Caco-2 (cell line): ENCODE data around the gene MLANA. TPM values are rescaled to one million over a fixed set of nuclear protein-coding genes. Genes with fewer than 3 reads are reported as not detected.

Source experiments
- BruUV-seq: library from RNA; stranded (reverse); fragments of 400-500 nt; replicated peaks from 2 replicates; lab custom pipeline; 2021; lab: Mats Ljungman, UMichigan
- CTCF ChIA-PET: fragments of 300-600 bp; sonication (Branson Sonifier 250); formaldehyde crosslinking; loops from one replicate; lab custom pipeline; 2022; ENCODE audit warnings: antibody characterized with exemption; lab: Charles Lee
- POLR2A ChIA-PET: fragments of 300-600 bp; sonication (Branson Sonifier 250); formaldehyde crosslinking; loops from one replicate; lab custom pipeline; 2022; ENCODE audit warnings: antibody characterized with exemption; lab: Charles Lee
- DNase-seq, 2 experiments: peaks; one replicate each; pipeline versions ENCODE4 v3.0.0 to v3.0.0-alpha.2; 2020 to 2022
- H3K27me3 ChIP-seq: replicated peaks from 2 replicates; pipeline ENCODE4 v1.6.0; 2011; ENCODE audit warnings: low read length; ENCODE audit not compliant: control insufficient read depth, insufficient read depth
- H3K36me3 ChIP-seq: 2 replicates; pipeline ENCODE4 v1.5.1; 2011; ENCODE audit warnings: low read length; ENCODE audit not compliant: control insufficient read depth, insufficient read depth
- H3K4me1 ChIP-seq: fragments of 250-450 bp; sonication (Bioruptor Pico); 2 replicates; pipeline ENCODE4 v1.5.1; 2020; ENCODE audit warnings: mild to moderate bottlenecking
- H3K4me3 ChIP-seq: 2 replicates; pipeline ENCODE4 v1.5.1; 2011; ENCODE audit warnings: low read depth, mild to moderate bottlenecking, control low read depth, low read length
- H3K9me3 ChIP-seq: fragments of 250-450 bp; sonication (Bioruptor Pico); 2 replicates; pipeline ENCODE4 v1.5.1; 2020; ENCODE audit warnings: mild to moderate bottlenecking, moderate library complexity
- H3K27ac Mint-ChIP-seq: one replicate; pipeline ENCODE4 v1.8.0; 2022; ENCODE audit warnings: mixed read lengths; ENCODE audit not compliant: unreplicated experiment
- H3K27me3 Mint-ChIP-seq: one replicate; pipeline ENCODE4 v1.8.0; 2022; ENCODE audit warnings: mixed read lengths; ENCODE audit not compliant: insufficient read depth, unreplicated experiment
- H3K36me3 Mint-ChIP-seq: one replicate; pipeline ENCODE4 v1.8.0; 2022; ENCODE audit warnings: mild to moderate bottlenecking, mixed read lengths; ENCODE audit not compliant: insufficient read depth, unreplicated experiment
- H3K4me1 Mint-ChIP-seq: one replicate; pipeline ENCODE4 v1.8.0; 2022; ENCODE audit warnings: low read depth, mixed read lengths; ENCODE audit not compliant: unreplicated experiment
- H3K4me3 Mint-ChIP-seq: one replicate; pipeline ENCODE4 v1.8.0; 2022; ENCODE audit warnings: mild to moderate bottlenecking, moderate library complexity, mixed read lengths; ENCODE audit not compliant: unreplicated experiment
- H3K9me3 Mint-ChIP-seq: one replicate; pipeline ENCODE4 v1.8.0; 2022; ENCODE audit warnings: mixed read lengths; ENCODE audit not compliant: unreplicated experiment
- intact Hi-C: fragments of 100-400 bp; cut with micrococcal nuclease; formaldehyde crosslinking; loops from one replicate; pipeline ENCODE4 v1.10.0; 2022; ENCODE audit not compliant: unreplicated experiment
- total RNA-seq: library from RNA; stranded (reverse); gene quantifications from 2 replicates; pipeline ENCODE4 v1.2.3, GENCODE V29; 2022
- TF ChIP-seq, protein P1 (sequence below), 2 experiments: fragments of 200-600 bp in 1 of 2; IDR thresholded peaks; 1 replicate in 1 of 2; 2 replicates in 1 of 2; pipeline versions ENCODE4 v1.5.1 to v1.8.0; 2011 to 2022; ENCODE audit warnings: antibody characterized with exemption in 1 of 2, control low read depth in 1 of 2, inconsistent platforms in 1 of 2, low read depth in 1 of 2, low read length in 1 of 2, mild to moderate bottlenecking in 1 of 2, moderate library complexity in 1 of 2; ENCODE audit not compliant: insufficient read depth in 1 of 2, severe bottlenecking in 1 of 2, unreplicated experiment in 1 of 2

MLANA gene
- total RNA-seq, 1 experiment from 2014 or later: not detected

DNA sequence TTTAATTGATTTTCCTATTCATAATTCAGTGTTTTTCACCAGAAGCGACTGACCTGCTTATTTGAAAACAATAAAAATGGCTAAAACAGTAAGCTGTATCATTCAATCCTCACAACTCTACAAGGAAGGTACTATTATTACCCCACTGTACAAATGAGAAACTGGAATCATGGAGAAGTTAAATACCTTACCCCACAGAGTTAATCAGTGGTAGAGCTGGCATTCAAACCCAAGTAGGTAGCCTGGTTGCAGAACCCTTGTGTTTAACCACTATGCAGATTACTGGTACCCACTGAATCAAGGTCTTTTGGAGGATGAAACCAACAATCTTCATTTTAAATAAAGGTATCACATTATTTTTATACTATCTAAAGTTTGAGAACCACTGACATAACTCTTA, 59.6 kb downstream of the MLANA start:
- no peaks in the 10 kb centered on the region for H3K36me3 Mint-ChIP-seq
- TF ChIP-seq, protein P1, sequence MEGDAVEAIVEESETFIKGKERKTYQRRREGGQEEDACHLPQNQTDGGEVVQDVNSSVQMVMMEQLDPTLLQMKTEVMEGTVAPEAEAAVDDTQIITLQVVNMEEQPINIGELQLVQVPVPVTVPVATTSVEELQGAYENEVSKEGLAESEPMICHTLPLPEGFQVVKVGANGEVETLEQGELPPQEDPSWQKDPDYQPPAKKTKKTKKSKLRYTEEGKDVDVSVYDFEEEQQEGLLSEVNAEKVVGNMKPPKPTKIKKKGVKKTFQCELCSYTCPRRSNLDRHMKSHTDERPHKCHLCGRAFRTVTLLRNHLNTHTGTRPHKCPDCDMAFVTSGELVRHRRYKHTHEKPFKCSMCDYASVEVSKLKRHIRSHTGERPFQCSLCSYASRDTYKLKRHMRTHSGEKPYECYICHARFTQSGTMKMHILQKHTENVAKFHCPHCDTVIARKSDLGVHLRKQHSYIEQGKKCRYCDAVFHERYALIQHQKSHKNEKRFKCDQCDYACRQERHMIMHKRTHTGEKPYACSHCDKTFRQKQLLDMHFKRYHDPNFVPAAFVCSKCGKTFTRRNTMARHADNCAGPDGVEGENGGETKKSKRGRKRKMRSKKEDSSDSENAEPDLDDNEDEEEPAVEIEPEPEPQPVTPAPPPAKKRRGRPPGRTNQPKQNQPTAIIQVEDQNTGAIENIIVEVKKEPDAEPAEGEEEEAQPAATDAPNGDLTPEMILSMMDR (IDR thresholded peaks at IDR 0.05; ENCODE audit: insufficient read depth in 1 of 2, low read depth in 1 of 2, low read length in 1 of 2, severe bottlenecking in 1 of 2, unreplicated experiment in 1 of 2): no peak
- no peak for DNase-seq
- intact Hi-C loops: no loop called here
- H3K27ac Mint-ChIP-seq: no peak overlapping the region
- Histone ChIP-seq H3K9me3 (no peaks in the 10 kb centered on the region), H3K36me3 (no peaks in the 10 kb centered on the region), H3K27me3 (no peaks in the 10 kb centered on the region), H3K4me3 (no peak overlapping the region), H3K4me1 (no peaks in the 10 kb centered on the region)
- H3K9me3 Mint-ChIP-seq: no peaks in the 10 kb centered on the region
- ChIA-PET POLR2A (no interaction called here), CTCF (no interaction called here)
- H3K4me1 Mint-ChIP-seq: no peaks in the 10 kb centered on the region
- no peak overlapping the region for H3K4me3 Mint-ChIP-seq
- no peaks in the 10 kb centered on the region for H3K27me3 Mint-ChIP-seq
- BruUV-seq: no TSS peak

DNA sequence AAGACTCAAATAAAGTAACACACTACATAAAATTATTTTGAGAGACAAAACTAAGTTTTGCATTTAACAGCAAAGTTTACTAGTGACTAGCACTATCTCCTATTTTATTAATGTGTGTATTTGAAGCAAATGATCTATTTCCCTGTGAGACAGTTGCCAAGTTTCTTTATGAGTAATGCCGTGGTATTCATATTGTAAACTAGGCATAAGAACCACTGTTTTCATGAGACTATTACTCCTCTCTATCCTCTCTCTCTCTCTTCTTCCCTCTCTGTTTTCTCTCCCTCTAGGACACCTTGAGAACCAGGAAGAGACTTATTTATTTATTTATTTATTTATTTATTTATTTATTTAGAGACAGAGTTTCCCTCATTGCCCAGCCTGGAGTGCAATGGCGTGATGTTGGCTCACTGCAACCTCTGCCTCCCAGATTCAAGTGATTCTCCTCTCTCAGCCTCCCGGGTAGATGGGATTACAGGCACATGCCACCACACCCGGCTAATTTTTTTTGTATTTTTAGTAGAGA, 61.1 kb downstream of the MLANA start:
- Histone ChIP-seq H3K27me3 (no peaks in the 10 kb centered on the region), H3K9me3 (no peaks in the 10 kb centered on the region), H3K36me3 (no peaks in the 10 kb centered on the region), H3K4me3 (no peak overlapping the region), H3K4me1 (no peaks in the 10 kb centered on the region)
- H3K9me3 Mint-ChIP-seq: no peaks in the 10 kb centered on the region
- ChIA-PET POLR2A (no interaction called here), CTCF (no interaction called here)
- TF ChIP-seq, protein P1 (IDR thresholded peaks at IDR 0.05; ENCODE audit: insufficient read depth in 1 of 2, low read depth in 1 of 2, low read length in 1 of 2, severe bottlenecking in 1 of 2, unreplicated experiment in 1 of 2): no peak
- intact Hi-C loops: no loop called here
- DNase-seq: no peak
- H3K4me1 Mint-ChIP-seq: no peaks in the 10 kb centered on the region
- no TSS peak for BruUV-seq
- no peak overlapping the region for H3K4me3 Mint-ChIP-seq
- no peaks in the 10 kb centered on the region for H3K27me3 Mint-ChIP-seq
- no peak overlapping the region for H3K27ac Mint-ChIP-seq
- H3K36me3 Mint-ChIP-seq: no peaks in the 10 kb centered on the region

DNA sequence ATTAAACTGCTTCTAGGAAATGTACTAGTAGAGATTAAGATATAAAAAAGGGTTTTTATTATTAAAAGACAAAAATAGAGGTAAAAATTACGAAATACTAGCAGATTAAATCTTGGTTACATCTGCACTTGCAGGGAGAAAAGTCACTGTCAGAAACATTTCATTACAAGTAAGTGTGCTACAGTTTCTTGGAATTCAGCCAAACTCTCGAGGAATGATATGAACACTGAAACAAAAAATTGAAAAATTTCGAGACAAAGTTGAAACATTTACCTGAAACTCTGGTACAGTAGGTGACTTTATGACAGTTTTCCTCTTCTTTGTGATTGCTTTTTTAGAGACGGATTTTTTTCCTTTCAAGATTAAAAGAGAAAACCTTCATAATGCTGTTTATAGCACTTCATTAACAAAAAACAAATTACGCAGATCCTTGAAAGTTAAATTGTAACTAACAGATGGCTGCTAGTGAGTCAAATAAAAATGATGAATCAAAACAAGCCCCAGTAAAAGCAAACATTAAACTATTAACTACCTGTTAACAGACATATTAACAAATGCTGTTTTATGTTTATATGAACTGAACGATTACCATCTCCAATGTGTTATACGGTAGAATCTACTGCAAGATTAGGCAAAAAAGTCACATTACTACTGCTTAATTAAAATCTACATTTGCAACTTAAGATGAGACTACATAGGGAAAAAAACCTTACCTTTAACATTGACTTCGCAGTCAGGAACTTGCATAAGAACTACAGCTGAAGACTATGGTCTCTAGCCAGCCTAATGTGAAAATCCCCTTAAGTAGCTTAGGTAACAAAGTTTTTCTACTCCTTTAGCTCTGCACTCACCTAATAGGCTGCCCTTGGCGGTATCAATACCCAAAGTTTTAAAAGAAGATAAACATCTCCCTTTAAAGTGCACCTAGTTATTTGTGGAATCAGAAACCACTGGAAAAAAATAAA, 63.3 kb downstream of the MLANA start:
- no peaks in the 10 kb centered on the region for H3K4me1 ChIP-seq
- no peaks in the 10 kb centered on the region for H3K36me3 ChIP-seq
- H3K4me1 Mint-ChIP-seq: no peaks in the 10 kb centered on the region
- H3K27me3 Mint-ChIP-seq: no peaks in the 10 kb centered on the region
- no peaks in the 10 kb centered on the region for H3K27me3 ChIP-seq
- ChIA-PET CTCF (no interaction called here), POLR2A (no interaction called here)
- no peak for DNase-seq
- H3K4me3 ChIP-seq: no peak overlapping the region
- no peak overlapping the region for H3K4me3 Mint-ChIP-seq
- H3K36me3 Mint-ChIP-seq: no peaks in the 10 kb centered on the region
- no peaks in the 10 kb centered on the region for H3K9me3 ChIP-seq
- no TSS peak for BruUV-seq
- TF ChIP-seq, protein P1 (IDR thresholded peaks at IDR 0.05; ENCODE audit: insufficient read depth in 1 of 2, low read depth in 1 of 2, low read length in 1 of 2, severe bottlenecking in 1 of 2, unreplicated experiment in 1 of 2): no peak
- H3K9me3 Mint-ChIP-seq: no peaks in the 10 kb centered on the region
- H3K27ac Mint-ChIP-seq: no peak overlapping the region
- intact Hi-C loops: no loop called here
